ENCODE data around the gene ADSS1.

- TF ChIP-seq EZH2 (IDR thresholded peaks at IDR 0.05; ENCODE audit: borderline replicate concordance, low read length) (no peak), CTCF (IDR thresholded peaks at IDR 0.05; ENCODE audit: low read length) (no peak)
Observed at GRCh38 chr14:104712881-104713734, 10.9 kb upstream of the ADSS1 start.
